Erythroblast (primary cell): ENCODE measurements around the gene SLC43A1.

ENCODE experiments used
- GATA1 ChIP-seq: IDR thresholded peaks from 2 replicates; pipeline ENCODE4 v1.6.1; 2011; ENCODE audit warnings: low read depth, mild to moderate bottlenecking, control low read depth, low read length, moderate library complexity
- POLR2A ChIP-seq: IDR thresholded peaks from 2 replicates; pipeline ENCODE4 v1.6.1; 2011; ENCODE audit warnings: mild to moderate bottlenecking, low read length

DNA sequence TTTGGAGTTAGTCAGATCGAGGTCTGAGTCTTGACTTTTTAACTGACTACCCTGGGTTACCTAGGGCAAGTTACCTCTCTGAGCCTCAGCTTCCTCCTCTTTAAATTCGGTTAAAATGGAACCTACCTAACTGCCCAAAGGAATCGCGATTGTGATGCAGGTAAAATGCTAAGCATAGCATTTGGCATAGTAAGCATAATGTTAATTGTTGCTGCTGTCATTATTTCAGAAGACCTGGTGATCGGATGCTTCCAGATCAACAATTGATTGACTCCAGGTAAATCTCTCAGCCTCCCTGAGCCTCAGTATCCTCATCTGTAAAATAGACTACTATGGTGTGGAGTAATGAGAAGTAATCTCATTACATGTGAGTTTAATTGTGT lies 550 bp upstream of the SLC43A1 start:
- TF ChIP-seq POLR2A (no peak), GATA1 (no peak)
